Loucy (cell line): Measurements from ENCODE around the gene HOXB7.

ENCODE experiments used
- H2AFZ ChIP-seq: fragments of 200-600 bp; sonication (generic); 2 replicates; pipeline ENCODE4 v1.6.0; 2016; ENCODE audit warnings: antibody characterized with exemption, mild to moderate bottlenecking, low read length, moderate library complexity
- H3F3A ChIP-seq: fragments of 200-600 bp; 2 replicates; pipeline ENCODE4 v1.6.0; 2016; ENCODE audit warnings: antibody characterized with exemption, low read depth, mild to moderate bottlenecking
- H3K27me3 ChIP-seq: fragments of 200-600 bp; sonication (generic); 2 replicates; pipeline ENCODE4 v1.6.1; 2014; ENCODE audit warnings: low read length, mild to moderate bottlenecking; ENCODE audit not compliant: insufficient read depth, poor library complexity, severe bottlenecking
- H3K36me3 ChIP-seq: fragments of 200-600 bp; sonication (generic); 2 replicates; pipeline ENCODE4 v1.6.1; 2016; ENCODE audit warnings: low read length; ENCODE audit not compliant: insufficient read depth
- H3K4me1 ChIP-seq: fragments of 200-600 bp; sonication (generic); 2 replicates; pipeline ENCODE4 v1.5.1; 2014; ENCODE audit warnings: low read length, mild to moderate bottlenecking; ENCODE audit not compliant: insufficient read depth, poor library complexity, severe bottlenecking
- H3K4me2 ChIP-seq: fragments of 200-600 bp; sonication (generic); 2 replicates; pipeline ENCODE4 v1.6.0; 2014; ENCODE audit warnings: antibody characterized with exemption, low read length, low read depth, mild to moderate bottlenecking; ENCODE audit not compliant: poor library complexity, severe bottlenecking
- H3K4me3 ChIP-seq: fragments of 200-600 bp; sonication (generic); 2 replicates; pipeline ENCODE4 v1.5.1; 2014; ENCODE audit warnings: low read length, mild to moderate bottlenecking, mixed read lengths; ENCODE audit not compliant: poor library complexity, severe bottlenecking
- H3K79me2 ChIP-seq: fragments of 200-600 bp; sonication (generic); 2 replicates; pipeline ENCODE4 v1.6.1; 2014; ENCODE audit warnings: low read length; ENCODE audit not compliant: insufficient read depth
- H3K9ac ChIP-seq: fragments of 200-600 bp; sonication (generic); 2 replicates; pipeline ENCODE4 v1.6.0; 2014; ENCODE audit warnings: mild to moderate bottlenecking, low read depth, low read length, moderate library complexity; ENCODE audit not compliant: poor library complexity, severe bottlenecking
- H3K9me2 ChIP-seq: fragments of 200-600 bp; sonication (generic); replicated peaks from 2 replicates; pipeline ENCODE4 v1.6.1; 2016; ENCODE audit warnings: low read depth, low read length, mixed read lengths
- H3K9me3 ChIP-seq: fragments of 200-600 bp; sonication (generic); 2 replicates; pipeline ENCODE4 v1.6.1; 2014; ENCODE audit warnings: mild to moderate bottlenecking, antibody characterized with exemption, low read length, low read depth; ENCODE audit not compliant: insufficient read depth
- H4K20me1 ChIP-seq: fragments of 200-600 bp; sonication (generic); 2 replicates; pipeline ENCODE4 v1.6.0; 2014; ENCODE audit warnings: antibody characterized with exemption, low read length, mild to moderate bottlenecking; ENCODE audit not compliant: insufficient read depth, poor library complexity, severe bottlenecking
- EZH2phosphoT487 ChIP-seq: fragments of 200-600 bp; IDR thresholded peaks from 2 replicates; pipeline ENCODE4 v1.6.1; 2018; ENCODE audit warnings: antibody characterized with exemption, mild to moderate bottlenecking, moderate library complexity, borderline replicate concordance
- TF ChIP-seq, protein P1 (sequence below): fragments of 200-600 bp; sonication (generic); conservative IDR thresholded peaks from 2 replicates; pipeline ENCODE4 v1.5.1; 2014; ENCODE audit warnings: mild to moderate bottlenecking, antibody characterized with exemption, low read length

HOXB7 gene

GRCh38 chr17:48592057-48592514 lies 18.7 kb downstream of the HOXB7 start:
- Histone ChIP-seq H3K4me1 (peaks cover 42% of the 10 kb centered on the region), H3F3A (peaks cover 7% of the 10 kb centered on the region; the same call in 1 of the 2 replicates), H3K4me3 (peak overlapping the region; percentile 89), H3K9ac (peak overlapping the region; percentile 100), H3K4me2 (peak overlapping the region; percentile 98), H3K36me3 (peaks cover 43% of the 10 kb centered on the region), H3K79me2 (peaks cover 98% of the 10 kb centered on the region), H3K9me2 (no peaks in the 10 kb centered on the region), H3K9me3 (no peaks in the 10 kb centered on the region), H3K27me3 (peaks cover 42% of the 10 kb centered on the region), H4K20me1 (peaks cover 79% of the 10 kb centered on the region), H2AFZ (no peak overlapping the region)
- TF ChIP-seq, protein P1, sequence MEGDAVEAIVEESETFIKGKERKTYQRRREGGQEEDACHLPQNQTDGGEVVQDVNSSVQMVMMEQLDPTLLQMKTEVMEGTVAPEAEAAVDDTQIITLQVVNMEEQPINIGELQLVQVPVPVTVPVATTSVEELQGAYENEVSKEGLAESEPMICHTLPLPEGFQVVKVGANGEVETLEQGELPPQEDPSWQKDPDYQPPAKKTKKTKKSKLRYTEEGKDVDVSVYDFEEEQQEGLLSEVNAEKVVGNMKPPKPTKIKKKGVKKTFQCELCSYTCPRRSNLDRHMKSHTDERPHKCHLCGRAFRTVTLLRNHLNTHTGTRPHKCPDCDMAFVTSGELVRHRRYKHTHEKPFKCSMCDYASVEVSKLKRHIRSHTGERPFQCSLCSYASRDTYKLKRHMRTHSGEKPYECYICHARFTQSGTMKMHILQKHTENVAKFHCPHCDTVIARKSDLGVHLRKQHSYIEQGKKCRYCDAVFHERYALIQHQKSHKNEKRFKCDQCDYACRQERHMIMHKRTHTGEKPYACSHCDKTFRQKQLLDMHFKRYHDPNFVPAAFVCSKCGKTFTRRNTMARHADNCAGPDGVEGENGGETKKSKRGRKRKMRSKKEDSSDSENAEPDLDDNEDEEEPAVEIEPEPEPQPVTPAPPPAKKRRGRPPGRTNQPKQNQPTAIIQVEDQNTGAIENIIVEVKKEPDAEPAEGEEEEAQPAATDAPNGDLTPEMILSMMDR: no peak
- no peak for TF ChIP-seq EZH2phosphoT487

- peaks cover 98% of the 10 kb centered on the region for H3K79me2 ChIP-seq
- H3K9me3 ChIP-seq: no peaks in the 10 kb centered on the region
- peaks cover 7% of the 10 kb centered on the region; the same call in 1 of the 2 replicates for H3F3A ChIP-seq
- TF ChIP-seq, protein P1: no peak
- no peak for TF ChIP-seq EZH2phosphoT487
- H2AFZ ChIP-seq: no peak overlapping the region
- H3K4me1 ChIP-seq: peaks cover 47% of the 10 kb centered on the region
- peak overlapping the region; percentile 100 for H3K9ac ChIP-seq
- peaks cover 80% of the 10 kb centered on the region for H4K20me1 ChIP-seq
- peak overlapping the region; percentile 98 for H3K4me2 ChIP-seq
- peak overlapping the region; percentile 89 for H3K4me3 ChIP-seq
- H3K27me3 ChIP-seq: peaks cover 42% of the 10 kb centered on the region
- H3K9me2 ChIP-seq: no peaks in the 10 kb centered on the region
- peaks cover 36% of the 10 kb centered on the region for H3K36me3 ChIP-seq
Observed at GRCh38 chr17:48591255-48592056, 19.4 kb downstream of the HOXB7 start.

- H3K36me3 ChIP-seq: peaks cover 34% of the 10 kb centered on the region
- H3F3A ChIP-seq: peaks cover 7% of the 10 kb centered on the region; the same call in 1 of the 2 replicates
- no peaks in the 10 kb centered on the region for H3K9me3 ChIP-seq
- H3K4me2 ChIP-seq: peak overlapping the region; percentile 98
- no peak for TF ChIP-seq EZH2phosphoT487
- TF ChIP-seq, protein P1: no peak
- H3K9ac ChIP-seq: peak overlapping the region; percentile 100
- peak overlapping the region; percentile 89 for H3K4me3 ChIP-seq
- H3K9me2 ChIP-seq: no peaks in the 10 kb centered on the region
- H3K27me3 ChIP-seq: peaks cover 46% of the 10 kb centered on the region
- H4K20me1 ChIP-seq: peaks cover 82% of the 10 kb centered on the region
- peaks cover 98% of the 10 kb centered on the region for H3K79me2 ChIP-seq
- peaks cover 45% of the 10 kb centered on the region for H3K4me1 ChIP-seq
- no peak overlapping the region for H2AFZ ChIP-seq
Observed at GRCh38 chr17:48590607-48591161, 20.1 kb downstream of the HOXB7 start.
